Fibroblast of lung (primary cell): ENCODE results near the gene RASGRF2.

ENCODE experiments used
- EZH2 ChIP-seq: IDR thresholded peaks from 2 replicates; pipeline ENCODE4 v1.5.1; 2012; ENCODE audit warnings: low read length, control low read depth, mild to moderate bottlenecking; ENCODE audit errors: missing control alignments
- TF ChIP-seq, protein P1 (sequence below), 2 donors: IDR thresholded peaks in 1 of 2; conservative IDR thresholded peaks in 1 of 2; 1 replicate in 1 of 2; 2 replicates in 1 of 2; pipeline ENCODE4 v1.5.1; 2011 to 2012; ENCODE audit warnings: low read length in 2 of 2, control low read depth in 1 of 2, inconsistent platforms in 1 of 2, low read depth in 1 of 2, mild to moderate bottlenecking in 1 of 2

DNA sequence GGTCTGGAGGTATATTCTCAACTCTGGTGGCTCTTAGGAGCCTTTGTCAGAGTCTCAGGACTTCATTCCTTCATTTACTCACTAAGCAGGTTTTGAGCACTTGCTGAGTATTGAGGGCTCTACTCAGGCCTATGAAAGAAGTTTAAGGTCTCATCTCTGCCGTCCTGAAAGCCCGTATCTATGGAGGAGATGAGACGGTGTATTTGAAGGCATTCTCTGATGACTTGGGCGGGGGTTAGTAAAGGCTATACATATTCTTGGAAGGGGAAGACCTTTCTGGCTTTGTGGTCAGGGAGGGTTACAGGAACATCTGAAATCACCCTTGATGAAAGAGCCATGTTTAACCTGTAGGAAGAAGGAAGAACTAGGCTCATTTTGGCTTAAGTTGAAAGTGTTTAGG, 21.9 kb downstream of the RASGRF2 start:
- TF ChIP-seq, protein P1, sequence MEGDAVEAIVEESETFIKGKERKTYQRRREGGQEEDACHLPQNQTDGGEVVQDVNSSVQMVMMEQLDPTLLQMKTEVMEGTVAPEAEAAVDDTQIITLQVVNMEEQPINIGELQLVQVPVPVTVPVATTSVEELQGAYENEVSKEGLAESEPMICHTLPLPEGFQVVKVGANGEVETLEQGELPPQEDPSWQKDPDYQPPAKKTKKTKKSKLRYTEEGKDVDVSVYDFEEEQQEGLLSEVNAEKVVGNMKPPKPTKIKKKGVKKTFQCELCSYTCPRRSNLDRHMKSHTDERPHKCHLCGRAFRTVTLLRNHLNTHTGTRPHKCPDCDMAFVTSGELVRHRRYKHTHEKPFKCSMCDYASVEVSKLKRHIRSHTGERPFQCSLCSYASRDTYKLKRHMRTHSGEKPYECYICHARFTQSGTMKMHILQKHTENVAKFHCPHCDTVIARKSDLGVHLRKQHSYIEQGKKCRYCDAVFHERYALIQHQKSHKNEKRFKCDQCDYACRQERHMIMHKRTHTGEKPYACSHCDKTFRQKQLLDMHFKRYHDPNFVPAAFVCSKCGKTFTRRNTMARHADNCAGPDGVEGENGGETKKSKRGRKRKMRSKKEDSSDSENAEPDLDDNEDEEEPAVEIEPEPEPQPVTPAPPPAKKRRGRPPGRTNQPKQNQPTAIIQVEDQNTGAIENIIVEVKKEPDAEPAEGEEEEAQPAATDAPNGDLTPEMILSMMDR (conservative IDR thresholded peaks at IDR 0.05 in 1 of 2, IDR thresholded peaks at IDR 0.05 in 1 of 2; ENCODE audit: low read depth in 1 of 2, low read length in 2 of 2) = no peak
- TF ChIP-seq EZH2 = no peak
